Measurements from ENCODE around the gene SPNS3.

The SPNS3 gene

GRCh38 chr17:4487820-4488716 lies 54.3 kb downstream of the SPNS3 start:
- no peak for DNase-seq (ENCODE audit: low spot score)

- DNase-seq (ENCODE audit: low spot score): no peak
These were observed 55.4 kb downstream of the SPNS3 start for GRCh38 chr17:4488989-4489595.

GRCh38 chr17:4490109-4490591 lies 56.4 kb downstream of the SPNS3 start:
- DNase-seq (ENCODE audit: low spot score): no peak

- no peak for DNase-seq (ENCODE audit: low spot score)
These were observed 56.9 kb downstream of the SPNS3 start for GRCh38 chr17:4490637-4491061.

- DNase-seq (ENCODE audit: low spot score): no peak
These were observed 59.2 kb downstream of the SPNS3 start for GRCh38 chr17:4492721-4493561.

- no peak for DNase-seq (ENCODE audit: low spot score)
These were observed 63.5 kb downstream of the SPNS3 start for GRCh38 chr17:4497101-4497824.

GRCh38 chr17:4498461-4499397 lies 65.0 kb downstream of the SPNS3 start, which contains the start of gene SPNS2:
Gene SPNS2, plus strand, starts transcription at chr17:4498881. Its CDS starts 167 bp downstream, at chr17:4499048.
- peak; percentile 75 for DNase-seq (ENCODE audit: low spot score)

- DNase-seq (ENCODE audit: low spot score): peak; percentile 57
These were observed 65.9 kb downstream of the SPNS3 start for GRCh38 chr17:4499431-4500190.

GRCh38 chr17:4500191-4500571 lies 66.4 kb downstream of the SPNS3 start:
- DNase-seq (ENCODE audit: low spot score): no peak

- no peak for DNase-seq (ENCODE audit: low spot score)
These were observed 67.7 kb downstream of the SPNS3 start for GRCh38 chr17:4501295-4501949.

- DNase-seq (ENCODE audit: low spot score): no peak
These were observed 68.9 kb downstream of the SPNS3 start for GRCh38 chr17:4502466-4503154.

- no peak for DNase-seq (ENCODE audit: low spot score)
These were observed 69.7 kb downstream of the SPNS3 start for GRCh38 chr17:4503283-4504025.

GRCh38 chr17:4504188-4504587 lies 70.4 kb downstream of the SPNS3 start:
- no peak for DNase-seq (ENCODE audit: low spot score)

GRCh38 chr17:4505187-4505586 lies 71.4 kb downstream of the SPNS3 start:
- no peak for DNase-seq (ENCODE audit: low spot score)

GRCh38 chr17:4506175-4506813 lies 72.6 kb downstream of the SPNS3 start:
- DNase-seq (ENCODE audit: low spot score): no peak

GRCh38 chr17:4506892-4507291 lies 73.2 kb downstream of the SPNS3 start:
- no peak for DNase-seq (ENCODE audit: low spot score)

All from pons (tissue), 1 donor.